Stimulated activated CD8-positive, alpha-beta memory T cell treated with anti-CD3 and anti-CD28 coated beads, Interleukin-7, amount 100 ng/mL, for 24 hours (primary cell): Measurements from ENCODE around the gene PCOLCE2.

Experiments used
- DNase-seq: peaks from one replicate; pipeline ENCODE4 v3.0.0-alpha.2; 2020; ENCODE audit warnings: low read depth

PCOLCE2 gene

GRCh38 chr3:142863930-142864920 is 24.7 kb downstream of the PCOLCE2 start:
- no peak for DNase-seq

- no peak for DNase-seq
These were observed 25.7 kb downstream of the PCOLCE2 start for GRCh38 chr3:142863010-142863817.

- no peak for DNase-seq
These were observed 27.0 kb downstream of the PCOLCE2 start for GRCh38 chr3:142861926-142862325.

GRCh38 chr3:142858043-142858442 is 30.8 kb downstream of the PCOLCE2 start:
- DNase-seq = no peak

- no peak for DNase-seq
These were observed 31.8 kb downstream of the PCOLCE2 start for GRCh38 chr3:142857056-142857455.

- no peak for DNase-seq
These were observed 35.4 kb downstream of the PCOLCE2 start for GRCh38 chr3:142853270-142854168.

GRCh38 chr3:142852009-142852408 is 36.9 kb downstream of the PCOLCE2 start:
- no peak for DNase-seq

GRCh38 chr3:142850395-142851023 is 38.4 kb downstream of the PCOLCE2 start:
- DNase-seq = no peak

GRCh38 chr3:142849148-142849547 is 39.7 kb downstream of the PCOLCE2 start:
- no peak for DNase-seq

- DNase-seq = no peak
These were observed 41.9 kb downstream of the PCOLCE2 start for GRCh38 chr3:142846779-142847577.

- DNase-seq = no peak
These were observed 44.4 kb downstream of the PCOLCE2 start for GRCh38 chr3:142844339-142844977.

GRCh38 chr3:142839831-142840230 is 49.1 kb downstream of the PCOLCE2 start:
- DNase-seq = no peak

- DNase-seq = no peak
These were observed 51.4 kb downstream of the PCOLCE2 start for GRCh38 chr3:142837526-142837925.

- DNase-seq = peak; percentile 46
These were observed 60.1 kb downstream of the PCOLCE2 start for GRCh38 chr3:142828703-142829305.

- DNase-seq = no peak
These were observed 69.7 kb downstream of the PCOLCE2 start for GRCh38 chr3:142819179-142819578.

- DNase-seq = no peak
These were observed 70.2 kb downstream of the PCOLCE2 start for GRCh38 chr3:142818651-142819050.

GRCh38 chr3:142817897-142818296 is 71.0 kb downstream of the PCOLCE2 start:
- no peak for DNase-seq

- DNase-seq = no peak
These were observed 71.5 kb downstream of the PCOLCE2 start for GRCh38 chr3:142817356-142817755.

- no peak for DNase-seq
These were observed 73.1 kb downstream of the PCOLCE2 start for GRCh38 chr3:142815803-142816202.

- DNase-seq = no peak
These were observed 79.6 kb downstream of the PCOLCE2 start for GRCh38 chr3:142809259-142809658.
